Measurements from ENCODE around the gene OR56A3.

OR56A3 gene

GRCh38 chr11:5941951-5942350 lies at the start of gene OR56A3:
Gene OR56A3 (plus strand): TSS chr11:5942251. CDS start chr11:5947347, 5,096 bp downstream.
- no peak for DNase-seq
- Histone ChIP-seq H3K9me3 (ENCODE audit: severe bottlenecking) (peaks cover 2% of the 10 kb centered on the region), H3K36me3 (no peaks in the 10 kb centered on the region), H3K4me3 (ENCODE audit: low read depth, low read length) (no peak within 1 kb of the TSS), H3K27ac (no peak within 1 kb of the TSS), H3K27me3 (ENCODE audit: insufficient read depth, low read depth, severe bottlenecking) (peaks cover 65% of the 10 kb centered on the region)
- TF ChIP-seq CTCF (IDR thresholded peaks at IDR 0.05; ENCODE audit: low read depth, low read length), result no peak

- Histone ChIP-seq H3K27ac (no peak within 1 kb of the TSS), H3K4me3 (ENCODE audit: low read depth, low read length) (no peak within 1 kb of the TSS), H3K9me3 (ENCODE audit: severe bottlenecking) (no peaks in the 10 kb centered on the region), H3K27me3 (ENCODE audit: insufficient read depth, low read depth, severe bottlenecking) (peaks cover 62% of the 10 kb centered on the region), H3K36me3 (no peaks in the 10 kb centered on the region)
- no peak for DNase-seq
- TF ChIP-seq CTCF (IDR thresholded peaks at IDR 0.05; ENCODE audit: low read depth, low read length), result no peak
These were observed 49.1 kb upstream of the OR56A3 start, which contains the start of gene OR52E5 for GRCh38 chr11:5892908-5893307. Gene OR52E5 (plus strand): TSS chr11:5893208. CDS start chr11:5900777, 7,569 bp downstream.

GRCh38 chr11:5899534-5899933 lies 42.5 kb upstream of the OR56A3 start:
- H3K4me3 ChIP-seq (ENCODE audit: low read depth, low read length), result no peak overlapping the region
- H3K36me3 ChIP-seq, result no peaks in the 10 kb centered on the region
- H3K27ac ChIP-seq, result no peak overlapping the region
- no peak for TF ChIP-seq CTCF (IDR thresholded peaks at IDR 0.05; ENCODE audit: low read depth, low read length)
- H3K27me3 ChIP-seq (ENCODE audit: insufficient read depth, low read depth, severe bottlenecking), result peaks cover 70% of the 10 kb centered on the region
- H3K9me3 ChIP-seq (ENCODE audit: severe bottlenecking), result no peaks in the 10 kb centered on the region
- DNase-seq, result no peak

- TF ChIP-seq CTCF (IDR thresholded peaks at IDR 0.05; ENCODE audit: low read depth, low read length), result no peak
- no peaks in the 10 kb centered on the region for H3K9me3 ChIP-seq (ENCODE audit: severe bottlenecking)
- H3K4me3 ChIP-seq (ENCODE audit: low read depth, low read length), result no peak overlapping the region
- no peak overlapping the region for H3K27ac ChIP-seq
- no peaks in the 10 kb centered on the region for H3K36me3 ChIP-seq
- H3K27me3 ChIP-seq (ENCODE audit: insufficient read depth, low read depth, severe bottlenecking), result peaks cover 19% of the 10 kb centered on the region
- DNase-seq, result no peak
These were observed 31.5 kb upstream of the OR56A3 start for GRCh38 chr11:5910540-5910939.

- Histone ChIP-seq H3K27me3 (ENCODE audit: insufficient read depth, low read depth, severe bottlenecking) (peaks cover 17% of the 10 kb centered on the region), H3K27ac (no peak overlapping the region), H3K9me3 (ENCODE audit: severe bottlenecking) (peaks cover 4% of the 10 kb centered on the region), H3K36me3 (no peaks in the 10 kb centered on the region), H3K4me3 (ENCODE audit: low read depth, low read length) (no peak overlapping the region)
- no peak for DNase-seq
- no peak for TF ChIP-seq CTCF (IDR thresholded peaks at IDR 0.05; ENCODE audit: low read depth, low read length)
These were observed 19.2 kb upstream of the OR56A3 start for GRCh38 chr11:5922749-5923426.

- Histone ChIP-seq H3K36me3 (no peaks in the 10 kb centered on the region), H3K4me3 (ENCODE audit: low read depth, low read length) (no peak overlapping the region), H3K9me3 (ENCODE audit: severe bottlenecking) (peaks cover 4% of the 10 kb centered on the region), H3K27me3 (ENCODE audit: insufficient read depth, low read depth, severe bottlenecking) (peaks cover 20% of the 10 kb centered on the region), H3K27ac (no peak overlapping the region)
- no peak for DNase-seq
- no peak for TF ChIP-seq CTCF (IDR thresholded peaks at IDR 0.05; ENCODE audit: low read depth, low read length)
These were observed 18.6 kb upstream of the OR56A3 start for GRCh38 chr11:5923427-5923776.

Measured in WERI-Rb-1 (cell line).